GM21423 (cell line): ENCODE results near the gene PIP5K1C.
"Not testable (repeated sequence)": the region's sequence is repeated elsewhere in the genome, so short reads cannot be mapped to it uniquely, and the experiment has no call there.

ENCODE experiments used
- ATAC-seq: cut with Tn5 transposase; IDR thresholded peaks from one replicate; pipeline ENCODE4 v1.9.1; 2021; ENCODE audit warnings: mild to moderate bottlenecking, moderate library complexity; ENCODE audit not compliant: unreplicated experiment

The PIP5K1C gene

GRCh38 chr19:3628766-3629165 is 71.5 kb downstream of the PIP5K1C start:
- ATAC-seq = not testable (repeated sequence)

GRCh38 chr19:3627351-3627723 is 72.9 kb downstream of the PIP5K1C start:
- no peak for ATAC-seq

GRCh38 chr19:3626473-3627350 is 73.6 kb downstream of the PIP5K1C start, which contains the start of gene CACTIN:
Gene CACTIN, minus strand, starts transcription at chr19:3626790. Its CDS starts 28 bp downstream, at chr19:3626762.
- peak; percentile 82 for ATAC-seq

- ATAC-seq = peak; percentile 12
Measured at GRCh38 chr19:3625996-3626472, 74.2 kb downstream of the PIP5K1C start.

GRCh38 chr19:3623716-3624115 is 76.6 kb downstream of the PIP5K1C start:
- no peak for ATAC-seq

DNA sequence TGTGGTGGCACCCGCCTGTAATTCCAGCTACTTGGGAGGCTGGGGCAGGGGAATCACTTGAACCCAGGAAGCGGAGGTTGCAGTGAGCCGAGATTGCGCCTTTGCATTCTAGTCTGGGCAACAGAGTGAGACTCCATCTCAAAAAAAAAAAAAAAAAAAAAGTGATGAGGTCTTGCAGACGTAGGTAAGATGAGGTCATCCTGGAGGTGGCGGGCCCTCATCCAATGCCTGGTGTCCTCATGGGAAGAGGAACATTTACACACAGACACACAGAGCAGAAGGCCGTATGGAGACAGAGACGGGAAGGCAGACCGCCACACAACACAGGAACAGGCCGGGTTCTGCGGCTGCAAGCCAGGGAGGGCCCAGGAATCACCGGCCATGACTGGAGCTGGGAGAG is 78.0 kb downstream of the PIP5K1C start:
- ATAC-seq = no peak

GRCh38 chr19:3621689-3622088 is 78.6 kb downstream of the PIP5K1C start:
- no peak for ATAC-seq

DNA sequence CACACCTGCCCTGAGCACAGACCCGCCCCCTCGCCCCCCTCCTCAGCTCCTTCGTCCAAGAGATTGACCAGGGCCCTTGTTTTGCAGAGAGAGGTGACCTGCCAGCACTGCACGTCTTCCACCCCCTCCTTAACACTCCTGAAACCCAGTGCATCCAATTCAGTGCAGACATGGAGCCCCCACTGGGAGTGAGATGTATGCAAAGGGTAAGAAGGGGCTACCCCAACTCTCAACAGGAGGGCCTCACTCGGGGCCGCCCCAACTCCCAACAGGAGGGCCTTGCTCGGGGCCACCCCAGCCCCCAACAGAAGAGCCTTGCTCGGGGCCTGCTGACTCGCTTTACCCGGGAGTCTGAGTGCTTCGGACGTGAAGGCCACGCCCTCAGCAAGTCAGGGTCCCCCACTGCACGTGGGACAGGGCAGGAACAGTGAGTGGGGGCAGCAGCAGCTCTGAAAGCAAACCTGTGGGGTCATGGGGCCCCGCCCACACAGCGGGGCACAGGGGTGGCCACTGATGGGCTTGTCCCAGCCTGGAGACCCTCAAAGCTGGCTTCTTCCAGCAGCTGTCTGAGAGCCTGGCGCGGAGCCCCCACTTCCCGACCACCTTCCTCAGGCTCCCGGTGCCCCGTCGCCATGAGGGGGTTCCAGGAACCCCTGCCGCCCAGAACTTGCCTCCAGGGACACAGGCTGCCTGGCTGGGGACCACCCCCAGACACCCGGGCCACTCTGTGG is 79.3 kb downstream of the PIP5K1C start:
- no peak for ATAC-seq

DNA sequence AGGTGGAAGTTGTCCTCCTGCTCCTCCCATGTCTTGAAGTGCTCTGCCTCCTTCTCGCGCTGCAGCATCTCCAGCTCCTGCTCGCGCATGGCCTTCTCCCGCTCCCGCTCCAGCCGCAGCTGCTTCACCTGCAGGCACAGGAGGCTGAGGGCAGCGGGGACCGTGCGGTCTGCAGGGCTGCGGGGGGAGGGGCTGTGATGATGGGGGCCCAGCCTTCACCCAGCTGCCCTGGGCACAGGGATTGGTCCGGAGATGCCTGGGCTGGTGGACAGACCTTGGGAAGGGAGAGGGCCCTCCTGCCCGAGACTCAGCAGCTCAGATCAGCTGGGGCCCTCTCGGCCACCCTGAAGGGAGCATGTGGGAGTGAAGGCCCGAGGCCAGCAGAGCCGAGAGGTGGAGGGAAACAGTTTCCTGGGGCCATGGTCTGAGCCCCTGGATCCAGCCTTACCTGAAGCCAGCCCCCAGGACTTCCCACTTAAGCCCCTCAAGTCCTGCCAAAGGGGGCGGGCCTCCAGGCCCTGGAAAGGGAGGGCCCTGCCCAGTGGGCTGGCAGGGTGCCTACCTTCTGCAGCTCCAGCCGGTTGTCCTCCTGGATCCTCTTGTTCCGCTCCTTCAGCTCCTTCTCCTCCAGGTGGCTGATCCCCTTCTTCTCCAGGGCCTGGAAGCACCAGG is 80.0 kb downstream of the PIP5K1C start:
- no peak for ATAC-seq

DNA sequence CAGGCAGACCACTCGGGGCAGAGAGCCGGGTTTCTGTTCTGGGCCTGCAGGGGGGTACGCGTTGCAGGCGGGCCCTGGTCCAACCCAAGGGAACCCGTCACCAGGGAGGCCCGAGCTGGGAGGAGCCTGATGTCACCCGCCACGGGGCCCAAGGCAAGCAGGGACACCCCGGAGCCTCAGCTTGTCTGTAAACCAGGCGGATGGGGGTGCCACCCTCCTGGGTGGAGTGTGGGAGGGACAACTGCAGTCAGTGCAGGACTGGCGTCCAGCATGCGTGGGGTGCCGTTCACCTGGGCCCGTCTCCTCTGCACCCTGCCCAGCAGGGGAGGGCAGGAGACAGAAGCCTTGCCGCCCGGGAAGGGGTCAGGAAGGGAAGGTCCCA is 80.6 kb downstream of the PIP5K1C start:
- no peak for ATAC-seq

GRCh38 chr19:3618811-3619630 is 81.2 kb downstream of the PIP5K1C start:
- ATAC-seq = no peak

GRCh38 chr19:3618144-3618810 is 82.0 kb downstream of the PIP5K1C start:
- ATAC-seq = no peak

DNA sequence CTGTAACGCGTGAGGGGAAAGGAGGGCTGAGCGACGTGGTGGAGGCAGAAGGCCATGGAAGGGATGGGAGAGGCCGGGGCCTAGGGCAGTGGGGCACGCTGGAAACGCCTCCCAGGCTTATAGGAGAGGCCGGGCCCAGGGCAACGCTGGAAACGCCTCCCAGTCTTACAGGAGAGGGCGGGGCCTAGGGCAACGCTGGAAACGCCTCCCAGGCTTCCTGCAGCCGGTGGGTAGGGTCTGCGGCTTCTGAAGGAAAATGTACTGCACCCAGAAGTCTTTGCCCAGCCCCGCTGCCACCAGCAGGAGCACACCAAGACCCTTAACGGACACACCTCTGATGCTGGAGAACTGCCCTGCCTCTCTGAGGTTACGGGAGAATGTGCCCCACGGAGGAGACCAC is 82.8 kb downstream of the PIP5K1C start:
- ATAC-seq = no peak

DNA sequence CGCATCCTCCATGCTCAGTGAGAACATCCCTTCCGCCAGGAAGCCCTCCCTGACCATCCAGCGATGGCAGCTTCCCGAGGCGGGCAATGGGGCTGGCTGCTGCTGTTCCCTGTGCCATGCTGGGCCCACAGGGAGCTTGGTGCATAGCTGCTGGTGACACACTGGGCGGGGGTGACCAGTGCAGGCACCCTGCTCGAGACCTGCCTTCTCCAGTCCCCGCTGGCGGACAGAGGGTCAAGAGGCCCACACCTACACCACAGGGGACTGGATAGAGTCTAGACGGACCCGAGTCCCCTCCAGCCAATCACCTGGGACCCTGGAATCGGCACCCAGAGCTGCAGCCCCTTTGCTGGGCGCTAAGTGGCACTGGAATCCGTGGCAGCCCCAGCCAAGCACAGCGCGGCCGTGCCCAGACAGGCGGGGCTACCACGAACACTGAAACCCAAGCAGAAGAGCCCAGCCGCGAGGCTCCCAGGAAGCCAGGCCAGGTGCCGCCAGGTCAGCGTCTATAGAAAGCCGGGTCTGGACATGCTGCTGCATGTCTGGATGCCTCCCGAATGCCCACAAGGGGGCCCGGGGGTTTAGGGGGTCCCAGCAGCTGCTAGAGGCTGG is 84.6 kb downstream of the PIP5K1C start:
- ATAC-seq = no peak

DNA sequence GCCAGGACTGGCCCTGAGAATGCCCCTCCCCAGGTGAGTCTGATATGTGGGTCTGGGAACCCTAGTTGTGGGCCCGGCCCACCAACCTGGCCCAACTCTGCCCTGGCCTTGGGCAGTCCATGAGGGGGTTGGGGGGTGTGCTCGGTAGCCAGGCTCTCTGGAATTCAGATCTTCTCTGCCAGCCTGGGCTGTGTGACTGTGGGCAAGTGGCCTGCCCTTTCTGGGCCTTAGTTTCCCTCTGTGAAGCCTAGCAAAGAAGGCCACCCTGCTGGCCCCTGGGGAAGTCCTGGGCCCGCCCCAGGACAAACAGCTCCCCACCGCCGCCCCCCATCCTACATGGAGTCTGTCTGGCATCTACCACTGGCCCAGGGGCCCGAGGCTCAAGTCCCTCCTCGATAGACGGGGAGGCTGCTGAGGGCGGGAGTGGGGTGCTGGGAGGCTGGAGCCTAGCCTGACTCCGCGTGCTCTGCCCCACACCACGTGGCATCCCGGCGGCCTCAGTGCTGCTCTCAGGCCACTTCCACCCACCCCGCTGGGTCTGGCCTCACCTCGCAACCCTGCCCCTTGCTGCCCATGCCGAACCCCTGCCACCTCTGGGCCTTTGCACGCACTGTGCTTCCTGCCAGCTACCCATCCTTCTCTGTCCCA is 85.3 kb downstream of the PIP5K1C start:
- ATAC-seq = no peak

GRCh38 chr19:3613818-3614661 is 86.2 kb downstream of the PIP5K1C start:
- no peak for ATAC-seq

DNA sequence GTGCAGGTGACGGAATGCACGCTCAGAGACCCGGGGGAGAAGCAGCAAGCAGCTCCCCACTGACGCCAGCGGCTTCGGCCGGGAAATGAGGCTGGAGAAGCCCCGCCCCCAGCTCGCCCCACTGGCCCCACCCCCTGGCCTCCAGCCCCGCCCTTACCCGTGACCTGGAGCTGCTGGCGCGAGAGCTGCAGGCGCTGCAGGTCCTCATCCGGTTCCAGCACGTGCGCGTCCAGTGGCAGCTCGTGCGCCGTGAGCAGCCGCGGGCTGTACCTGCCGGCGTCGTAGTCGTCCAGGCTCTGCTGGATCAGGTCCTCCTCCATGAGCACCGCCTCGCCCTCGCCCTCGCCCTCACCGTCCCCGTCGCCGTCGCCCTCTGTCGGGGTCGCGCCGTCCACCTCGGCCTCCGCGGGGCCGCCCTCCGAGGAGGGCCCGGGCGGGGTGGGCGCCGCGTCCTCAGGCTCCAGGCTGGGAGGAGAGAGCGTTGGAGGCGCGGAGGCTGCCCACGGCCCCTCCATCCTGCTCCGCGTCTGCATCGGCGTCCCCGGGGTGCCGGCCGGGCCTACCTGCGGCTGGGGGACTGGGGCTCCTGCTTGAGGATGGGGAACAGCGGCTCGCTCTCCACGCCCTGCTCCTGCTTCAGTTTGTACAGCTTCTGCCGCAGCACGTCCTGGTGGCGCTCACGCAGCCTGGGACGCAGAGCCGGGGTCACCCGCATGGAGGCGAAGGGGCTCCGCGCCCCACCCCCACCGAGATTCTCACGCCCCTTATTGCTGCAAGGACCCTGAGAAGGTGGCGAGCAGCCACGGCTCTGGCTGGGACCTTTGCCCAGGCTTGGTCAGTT is 87.1 kb downstream of the PIP5K1C start:
- no peak for ATAC-seq
